ENCODE data around the gene EEPD1. TPM values are rescaled to one million over a fixed set of nuclear protein-coding genes. Genes with fewer than 3 reads are reported as not detected.

The EEPD1 gene
- total and polyA plus RNA-seq, 4 donors: 2.3 to 12.3 (median 7.1) TPM

- H3K36me3 ChIP-seq (ENCODE audit: control insufficient read depth in 4 of 4, insufficient read depth in 3 of 4, low read depth in 1 of 4, low read length in 3 of 4): no peaks in the 10 kb centered on the region
- WGBS: 85% methylated on average over 4 of the region's 4 CpGs
- H3K27ac ChIP-seq (ENCODE audit: low read depth in 1 of 2, low read length in 2 of 2): no peak overlapping the region
- peaks cover 3 to 18% (median 13%) of the 10 kb centered on the region in 4 donors for H3K4me1 ChIP-seq (ENCODE audit: control insufficient read depth in 4 of 4, insufficient read depth in 4 of 4, low read length in 3 of 4)
- TF ChIP-seq RXRA (IDR thresholded peaks at IDR 0.05) (no peak), HNF4A (conservative IDR thresholded peaks at IDR 0.05) (no peak), SP1 (IDR thresholded peaks at IDR 0.05) (no peak), JUND (IDR thresholded peaks at IDR 0.05) (no peak), FOXA2 (IDR thresholded peaks at IDR 0.05) (no peak), REST (IDR thresholded peaks at IDR 0.05) (no peak), MAX (IDR thresholded peaks at IDR 0.05) (no peak), TAF1 (conservative IDR thresholded peaks at IDR 0.05) (no peak), EGR1 (IDR thresholded peaks at IDR 0.05; ENCODE audit: low read depth in 2 of 2) (no peak), ATF3 (IDR thresholded peaks at IDR 0.05) (no peak)
- no peaks in the 10 kb centered on the region for H3K27me3 ChIP-seq (ENCODE audit: control insufficient read depth in 4 of 4, insufficient read depth in 4 of 4, low read length in 3 of 4)
- H3K9ac ChIP-seq (ENCODE audit: low read depth in 1 of 2, low read length in 2 of 2): no peak overlapping the region
- H3K9me3 ChIP-seq (ENCODE audit: control insufficient read depth in 4 of 4, low read length in 3 of 4): no peaks in the 10 kb centered on the region
- H3K4me3 ChIP-seq (ENCODE audit: low read depth in 1 of 3, low read length in 3 of 3): no peak overlapping the region
- no peak for DNase-seq (ENCODE audit: low spot score)
Measured at GRCh38 chr7:36131026-36131425, 22.0 kb upstream of the EEPD1 start.

GRCh38 chr7:36131499-36131898 is 21.6 kb upstream of the EEPD1 start:
- Histone ChIP-seq H3K9ac (ENCODE audit: low read depth in 1 of 2, low read length in 2 of 2) (no peak overlapping the region), H3K4me3 (ENCODE audit: low read depth in 1 of 3, low read length in 3 of 3) (no peak overlapping the region), H3K27me3 (ENCODE audit: control insufficient read depth in 4 of 4, insufficient read depth in 4 of 4, low read length in 3 of 4) (no peaks in the 10 kb centered on the region), H3K4me1 (ENCODE audit: control insufficient read depth in 4 of 4, insufficient read depth in 4 of 4, low read length in 3 of 4) (peaks cover 3 to 18% (median 13%) of the 10 kb centered on the region in 4 donors), H3K36me3 (ENCODE audit: control insufficient read depth in 4 of 4, insufficient read depth in 3 of 4, low read depth in 1 of 4, low read length in 3 of 4) (no peaks in the 10 kb centered on the region), H3K9me3 (ENCODE audit: control insufficient read depth in 4 of 4, low read length in 3 of 4) (no peaks in the 10 kb centered on the region), H3K27ac (ENCODE audit: low read depth in 1 of 2, low read length in 2 of 2) (no peak overlapping the region)
- no peak for DNase-seq (ENCODE audit: low spot score)
- WGBS: 85% methylated on average over 7 of the region's 7 CpGs
- no peak for TF ChIP-seq NR2F2 (IDR thresholded peaks at IDR 0.05)
- TF ChIP-seq EGR1 (IDR thresholded peaks at IDR 0.05; ENCODE audit: low read depth in 2 of 2): no peak
- no peak for TF ChIP-seq RXRA (IDR thresholded peaks at IDR 0.05)
- TF ChIP-seq MAX (IDR thresholded peaks at IDR 0.05): no peak
- no peak for TF ChIP-seq YY1 (IDR thresholded peaks at IDR 0.05)
- no peak for TF ChIP-seq CTCF (IDR thresholded peaks at IDR 0.05; ENCODE audit: low read depth, low read length, missing input control)
- no peak for TF ChIP-seq HNF4A (conservative IDR thresholded peaks at IDR 0.05)
- no peak for TF ChIP-seq ZBTB33 (IDR thresholded peaks at IDR 0.05)
- TF ChIP-seq GABPA (IDR thresholded peaks at IDR 0.05 in 1 of 2, conservative IDR thresholded peaks at IDR 0.05 in 1 of 2): no peak
- no peak for TF ChIP-seq REST (IDR thresholded peaks at IDR 0.05)
- TF ChIP-seq FOXA1 (IDR thresholded peaks at IDR 0.05): no peak

Measured in liver (tissue), 9 donors.